ENCODE results near the gene GANAB.

GANAB gene

DNA sequence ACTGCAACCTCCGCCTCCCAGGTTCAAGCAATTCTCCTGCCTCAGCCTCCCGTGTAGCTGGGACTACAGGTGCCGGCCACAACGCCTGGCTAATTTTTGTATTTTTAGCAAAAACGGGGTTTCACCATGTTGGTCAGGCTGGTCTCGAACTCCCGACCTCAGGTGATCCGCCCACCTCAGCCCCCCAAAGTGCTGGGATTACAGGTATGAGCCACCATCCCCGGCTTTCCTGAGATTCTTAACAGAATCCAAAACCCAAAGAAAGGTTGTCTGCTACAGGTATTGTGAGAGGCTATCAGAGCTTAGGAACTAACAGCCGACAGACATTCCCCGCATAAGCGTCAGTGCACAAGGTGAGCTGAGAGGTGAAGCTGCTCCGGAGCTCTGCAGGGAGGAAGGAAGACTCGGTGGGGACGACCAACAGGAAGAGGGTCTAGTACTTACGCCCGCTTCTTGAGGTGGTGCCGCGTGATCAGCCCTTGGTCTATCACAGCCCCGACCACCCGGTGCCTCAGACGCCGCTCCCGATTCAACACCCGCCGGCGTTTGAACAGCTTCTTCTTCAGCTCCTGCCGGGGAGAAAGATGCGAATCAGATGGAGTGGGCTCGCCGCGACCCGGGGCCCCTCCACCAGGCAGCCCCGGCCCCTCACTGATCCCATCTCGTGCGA, 18.1 kb upstream of the GANAB start:
- Histone ChIP-seq H3K18ac (ENCODE audit: low read length) (peak overlapping the region; percentile 96), H3K4me1 (ENCODE audit: control insufficient read depth in 2 of 2, insufficient read depth in 1 of 2, low read depth in 1 of 2, low read length in 2 of 2) (peaks cover 4 to 10% of the 10 kb centered on the region in 2 donors), H3K79me1 (ENCODE audit: low read depth, low read length) (peaks cover 11% of the 10 kb centered on the region), H2AFZ (ENCODE audit: low read length) (peak overlapping the region; percentile 95), H2BK15ac (ENCODE audit: low read length) (no peak overlapping the region), H3K27me3 (ENCODE audit: control insufficient read depth in 3 of 3, insufficient read depth in 3 of 3, low read depth in 1 of 3, low read length in 3 of 3) (no peaks in the 10 kb centered on the region), H2BK120ac (ENCODE audit: low read depth, low read length) (no peak overlapping the region), H3K23ac (ENCODE audit: low read depth, low read length, poor library complexity) (peak overlapping the region; percentile 96), H3K4me2 (ENCODE audit: insufficient read depth, low read length, poor library complexity, severe bottlenecking) (peak overlapping the region; percentile 69), H2AK5ac (ENCODE audit: low read depth, low read length) (no peak overlapping the region), H3K4ac (ENCODE audit: low read length) (no peak overlapping the region), H2BK5ac (ENCODE audit: low read length) (peak overlapping the region; percentile 63), H3K9ac (ENCODE audit: low read depth, low read length, poor library complexity) (peak overlapping the region; percentile 66), H4K8ac (ENCODE audit: low read depth, low read length) (no peak overlapping the region), H3K36me3 (replicated peaks in 1 of 2; ENCODE audit: control insufficient read depth in 2 of 2, insufficient read depth in 2 of 2, low read length in 2 of 2) (peaks cover 16 to 51% of the 10 kb centered on the region in 2 donors), H3K4me3 (ENCODE audit: low read length in 2 of 2) (peak overlapping the region; percentile 93 to 98), H4K91ac (ENCODE audit: low read depth, low read length, poor library complexity) (no peak overlapping the region), H2BK12ac (ENCODE audit: low read length) (no peak overlapping the region), H3K14ac (ENCODE audit: low read length) (peak overlapping the region; percentile 1), H3K27ac (replicated peaks; ENCODE audit: low read length) (peak overlapping the region; percentile 94), H3K9me3 (replicated peaks in 1 of 2; ENCODE audit: control insufficient read depth in 2 of 2, insufficient read depth in 1 of 2, low read depth in 1 of 2, low read length in 2 of 2) (no peaks in the 10 kb centered on the region)
- DNase-seq (ENCODE audit: low spot score) = no peak
- no CpG with 5 or more reads among the region's 36 CpGs for WGBS, 2 donors (ENCODE audit: extremely low coverage in 2 of 2, insufficient read length in 2 of 2, insufficient replicate concordance in 1 of 2)

DNA sequence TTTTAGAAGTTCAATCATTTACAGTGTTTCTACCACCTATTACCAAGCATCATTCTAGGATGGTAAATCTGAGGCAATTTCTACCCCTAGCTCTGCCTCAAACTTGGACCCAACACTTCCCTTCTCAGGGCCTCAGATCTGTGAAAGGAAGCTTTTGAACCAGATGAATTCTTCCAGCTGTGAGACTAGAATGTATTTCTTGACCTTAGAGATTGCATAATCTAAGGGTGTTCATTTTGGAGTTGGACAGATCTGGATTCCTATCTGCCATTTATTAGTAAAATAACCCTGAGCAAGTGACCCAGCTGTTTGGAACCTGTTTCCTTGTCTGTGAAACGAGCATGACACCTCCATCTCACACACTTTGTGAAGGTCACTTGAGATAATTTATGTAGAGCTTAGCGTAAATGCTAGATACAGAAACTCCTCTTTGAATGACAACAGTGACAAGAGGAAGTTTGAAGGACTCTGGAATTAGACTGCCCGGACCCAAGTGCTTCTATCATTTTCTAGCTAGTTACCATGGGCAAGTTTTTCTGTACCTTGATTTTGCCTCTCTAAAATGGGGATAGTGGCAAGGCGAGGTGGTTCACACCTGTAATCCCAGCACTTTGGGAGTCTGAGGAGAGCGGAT, 10.5 kb upstream of the GANAB start:
- Histone ChIP-seq H3K9ac (ENCODE audit: low read depth, low read length, poor library complexity) (no peak overlapping the region), H2BK15ac (ENCODE audit: low read length) (no peak overlapping the region), H3K4ac (ENCODE audit: low read length) (no peak overlapping the region), H4K91ac (ENCODE audit: low read depth, low read length, poor library complexity) (no peak overlapping the region), H3K79me1 (ENCODE audit: low read depth, low read length) (peaks cover 4% of the 10 kb centered on the region), H3K36me3 (replicated peaks in 1 of 2; ENCODE audit: control insufficient read depth in 2 of 2, insufficient read depth in 2 of 2, low read length in 2 of 2) (peaks cover 0 to 14% of the 10 kb centered on the region in 2 donors), H3K27me3 (ENCODE audit: control insufficient read depth in 3 of 3, insufficient read depth in 3 of 3, low read depth in 1 of 3, low read length in 3 of 3) (no peaks in the 10 kb centered on the region), H3K23ac (ENCODE audit: low read depth, low read length, poor library complexity) (no peak overlapping the region), H3K4me2 (ENCODE audit: insufficient read depth, low read length, poor library complexity, severe bottlenecking) (no peak overlapping the region), H3K4me1 (ENCODE audit: control insufficient read depth in 2 of 2, insufficient read depth in 1 of 2, low read depth in 1 of 2, low read length in 2 of 2) (peaks cover 0 to 2% of the 10 kb centered on the region in 2 donors), H2BK120ac (ENCODE audit: low read depth, low read length) (no peak overlapping the region), H3K9me3 (replicated peaks in 1 of 2; ENCODE audit: control insufficient read depth in 2 of 2, insufficient read depth in 1 of 2, low read depth in 1 of 2, low read length in 2 of 2) (no peaks in the 10 kb centered on the region), H3K18ac (ENCODE audit: low read length) (no peak overlapping the region), H3K14ac (ENCODE audit: low read length) (no peak overlapping the region), H2AFZ (ENCODE audit: low read length) (peak overlapping the region; percentile 57), H3K27ac (replicated peaks; ENCODE audit: low read length) (no peak overlapping the region), H2BK5ac (ENCODE audit: low read length) (no peak overlapping the region), H2AK5ac (ENCODE audit: low read depth, low read length) (no peak overlapping the region), H2BK12ac (ENCODE audit: low read length) (no peak overlapping the region), H4K8ac (ENCODE audit: low read depth, low read length) (no peak overlapping the region), H3K4me3 (ENCODE audit: low read length in 2 of 2) (no peak overlapping the region)
- DNase-seq (ENCODE audit: low spot score) = no peak
- WGBS, 2 donors (ENCODE audit: extremely low coverage in 2 of 2, insufficient read length in 2 of 2, insufficient replicate concordance in 1 of 2) = no CpG with 5 or more reads among the region's 5 CpGs

GRCh38 chr11:62654297-62654696, 7.9 kb upstream of the GANAB start:
- H3K4ac ChIP-seq (ENCODE audit: low read length) = no peak overlapping the region
- no peak overlapping the region for H3K14ac ChIP-seq (ENCODE audit: low read length)
- no peak overlapping the region for H2AFZ ChIP-seq (ENCODE audit: low read length)
- no peak overlapping the region for H2BK5ac ChIP-seq (ENCODE audit: low read length)
- H3K4me2 ChIP-seq (ENCODE audit: insufficient read depth, low read length, poor library complexity, severe bottlenecking) = no peak overlapping the region
- H3K4me1 ChIP-seq (ENCODE audit: control insufficient read depth in 2 of 2, insufficient read depth in 1 of 2, low read depth in 1 of 2, low read length in 2 of 2) = peaks cover 0 to 4% of the 10 kb centered on the region in 2 donors
- H4K91ac ChIP-seq (ENCODE audit: low read depth, low read length, poor library complexity) = no peak overlapping the region
- peaks cover 4% of the 10 kb centered on the region for H3K79me1 ChIP-seq (ENCODE audit: low read depth, low read length)
- no peak for DNase-seq (ENCODE audit: low spot score)
- H2BK120ac ChIP-seq (ENCODE audit: low read depth, low read length) = no peak overlapping the region
- no peak overlapping the region for H3K4me3 ChIP-seq (ENCODE audit: low read length in 2 of 2)
- H2BK12ac ChIP-seq (ENCODE audit: low read length) = no peak overlapping the region
- no peak overlapping the region for H3K9ac ChIP-seq (ENCODE audit: low read depth, low read length, poor library complexity)
- H4K8ac ChIP-seq (ENCODE audit: low read depth, low read length) = no peak overlapping the region
- no peak overlapping the region for H3K27ac ChIP-seq (replicated peaks; ENCODE audit: low read length)
- 100% methylated on average over 1 of the region's 11 CpGs; no CpG with 5 or more reads in 1 of the 2 donors for WGBS, 2 donors (ENCODE audit: extremely low coverage in 2 of 2, insufficient read length in 2 of 2, insufficient replicate concordance in 1 of 2)
- H2BK15ac ChIP-seq (ENCODE audit: low read length) = no peak overlapping the region
- H3K27me3 ChIP-seq (ENCODE audit: control insufficient read depth in 3 of 3, insufficient read depth in 3 of 3, low read depth in 1 of 3, low read length in 3 of 3) = no peaks in the 10 kb centered on the region
- H3K36me3 ChIP-seq (replicated peaks in 1 of 2; ENCODE audit: control insufficient read depth in 2 of 2, insufficient read depth in 2 of 2, low read length in 2 of 2) = peaks cover 4 to 10% of the 10 kb centered on the region in 2 donors
- H2AK5ac ChIP-seq (ENCODE audit: low read depth, low read length) = no peak overlapping the region
- no peak overlapping the region for H3K23ac ChIP-seq (ENCODE audit: low read depth, low read length, poor library complexity)
- no peaks in the 10 kb centered on the region for H3K9me3 ChIP-seq (replicated peaks in 1 of 2; ENCODE audit: control insufficient read depth in 2 of 2, insufficient read depth in 1 of 2, low read depth in 1 of 2, low read length in 2 of 2)
- H3K18ac ChIP-seq (ENCODE audit: low read length) = no peak overlapping the region

GRCh38 chr11:62652161-62653006, 6.0 kb upstream of the GANAB start:
- Histone ChIP-seq H2BK12ac (ENCODE audit: low read length) (no peak overlapping the region), H4K8ac (ENCODE audit: low read depth, low read length) (no peak overlapping the region), H2BK15ac (ENCODE audit: low read length) (no peak overlapping the region), H2BK120ac (ENCODE audit: low read depth, low read length) (no peak overlapping the region), H3K18ac (ENCODE audit: low read length) (no peak overlapping the region), H2BK5ac (ENCODE audit: low read length) (no peak overlapping the region), H3K4me2 (ENCODE audit: insufficient read depth, low read length, poor library complexity, severe bottlenecking) (peak overlapping the region; percentile 71), H2AK5ac (ENCODE audit: low read depth, low read length) (no peak overlapping the region), H3K4ac (ENCODE audit: low read length) (no peak overlapping the region), H3K23ac (ENCODE audit: low read depth, low read length, poor library complexity) (no peak overlapping the region), H2AFZ (ENCODE audit: low read length) (peak overlapping the region; percentile 95), H3K9ac (ENCODE audit: low read depth, low read length, poor library complexity) (peak overlapping the region; percentile 84), H3K79me1 (ENCODE audit: low read depth, low read length) (peaks cover 4% of the 10 kb centered on the region), H3K4me1 (ENCODE audit: control insufficient read depth in 2 of 2, insufficient read depth in 1 of 2, low read depth in 1 of 2, low read length in 2 of 2) (peaks cover 0 to 4% of the 10 kb centered on the region in 2 donors), H3K9me3 (replicated peaks in 1 of 2; ENCODE audit: control insufficient read depth in 2 of 2, insufficient read depth in 1 of 2, low read depth in 1 of 2, low read length in 2 of 2) (no peaks in the 10 kb centered on the region), H3K14ac (ENCODE audit: low read length) (no peak overlapping the region), H3K36me3 (replicated peaks in 1 of 2; ENCODE audit: control insufficient read depth in 2 of 2, insufficient read depth in 2 of 2, low read length in 2 of 2) (peaks cover 21 to 30% of the 10 kb centered on the region in 2 donors), H4K91ac (ENCODE audit: low read depth, low read length, poor library complexity) (no peak overlapping the region), H3K27me3 (ENCODE audit: control insufficient read depth in 3 of 3, insufficient read depth in 3 of 3, low read depth in 1 of 3, low read length in 3 of 3) (no peaks in the 10 kb centered on the region), H3K27ac (replicated peaks; ENCODE audit: low read length) (no peak overlapping the region), H3K4me3 (ENCODE audit: low read length in 2 of 2) (peak overlapping the region; percentile 76 to 97)
- no CpG with 5 or more reads among the region's 16 CpGs for WGBS, 2 donors (ENCODE audit: extremely low coverage in 2 of 2, insufficient read length in 2 of 2, insufficient replicate concordance in 1 of 2)
- no peak for DNase-seq (ENCODE audit: low spot score)
